Ectodermal cell (in vitro differentiated cells): ENCODE measurements around the gene BCKDK.

Source experiments
- H3K27ac ChIP-seq: 2 replicates; pipeline ENCODE4 v1.7.0; 2013; ENCODE audit warnings: mild to moderate bottlenecking, low read depth, low read length; ENCODE audit not compliant: insufficient read depth, poor library complexity, severe bottlenecking
- H3K27me3 ChIP-seq: 2 replicates; pipeline ENCODE4 v1.7.0; 2013; ENCODE audit warnings: mild to moderate bottlenecking, low read length; ENCODE audit not compliant: insufficient read depth, control insufficient read depth, poor library complexity, severe bottlenecking
- H3K36me3 ChIP-seq: one replicate; pipeline ENCODE4 v1.7.0; 2013; ENCODE audit warnings: low read length; ENCODE audit not compliant: control insufficient read depth, insufficient read depth
- H3K4me1 ChIP-seq: one replicate; pipeline ENCODE4 v1.7.0; 2013; ENCODE audit warnings: low read length; ENCODE audit not compliant: control insufficient read depth, insufficient read depth
- H3K4me3 ChIP-seq: 2 replicates; pipeline ENCODE4 v1.7.0; 2013; ENCODE audit warnings: low read depth, low read length, control low read depth; ENCODE audit not compliant: insufficient read depth
- H3K9me3 ChIP-seq: 2 replicates; pipeline ENCODE4 v1.7.0; 2013; ENCODE audit warnings: mild to moderate bottlenecking, low read length, moderate library complexity; ENCODE audit not compliant: control insufficient read depth
- WGBS, 2 experiments: methylation state at CpG; one replicate each; pipeline ENCODE4 v1.1.7; 2013; ENCODE audit warnings: missing lambda C conversion rate in 2 of 2; 5-methylcytosine and 5-hydroxymethylcytosine counted together

The BCKDK gene

GRCh38 chr16:31080035-31080629, 28.1 kb upstream of the BCKDK start:
- no peaks in the 10 kb centered on the region for H3K27me3 ChIP-seq
- H3K9me3 ChIP-seq = no peaks in the 10 kb centered on the region
- no peak overlapping the region for H3K27ac ChIP-seq
- no peak overlapping the region for H3K4me3 ChIP-seq
- WGBS, 2 experiments = 96 to 97% methylated on average over 40 of the region's 40 CpGs
- H3K4me1 ChIP-seq = peaks cover 1% of the 10 kb centered on the region
- H3K36me3 ChIP-seq = peaks cover 57% of the 10 kb centered on the region

- no peak overlapping the region for H3K4me3 ChIP-seq
- H3K9me3 ChIP-seq = no peaks in the 10 kb centered on the region
- 96% methylated on average over 13 of the region's 13 CpGs for WGBS, 2 experiments
- H3K36me3 ChIP-seq = peaks cover 57% of the 10 kb centered on the region
- H3K27me3 ChIP-seq = no peaks in the 10 kb centered on the region
- H3K27ac ChIP-seq = no peak overlapping the region
- no peaks in the 10 kb centered on the region for H3K4me1 ChIP-seq
Measured at GRCh38 chr16:31080756-31081419, 27.3 kb upstream of the BCKDK start.

GRCh38 chr16:31081428-31082351, 26.5 kb upstream of the BCKDK start:
- H3K27me3 ChIP-seq = no peaks in the 10 kb centered on the region
- H3K36me3 ChIP-seq = peaks cover 49% of the 10 kb centered on the region
- H3K4me1 ChIP-seq = no peaks in the 10 kb centered on the region
- WGBS, 2 experiments = 94 to 95% methylated on average over 26 of the region's 26 CpGs
- H3K9me3 ChIP-seq = no peaks in the 10 kb centered on the region
- H3K27ac ChIP-seq = no peak overlapping the region
- H3K4me3 ChIP-seq = no peak overlapping the region

- no peaks in the 10 kb centered on the region for H3K27me3 ChIP-seq
- WGBS, 2 experiments = 88 to 93% methylated on average over 14 of the region's 14 CpGs
- peaks cover 40% of the 10 kb centered on the region for H3K36me3 ChIP-seq
- H3K4me1 ChIP-seq = no peaks in the 10 kb centered on the region
- H3K4me3 ChIP-seq = no peak overlapping the region
- H3K9me3 ChIP-seq = no peaks in the 10 kb centered on the region
- H3K27ac ChIP-seq = no peak overlapping the region
Measured at GRCh38 chr16:31082368-31083045, 25.7 kb upstream of the BCKDK start.

- H3K9me3 ChIP-seq = no peaks in the 10 kb centered on the region
- H3K4me1 ChIP-seq = no peaks in the 10 kb centered on the region
- H3K4me3 ChIP-seq = no peak overlapping the region
- 88 to 91% methylated on average over 9 of the region's 9 CpGs for WGBS, 2 experiments
- H3K27me3 ChIP-seq = no peaks in the 10 kb centered on the region
- peaks cover 35% of the 10 kb centered on the region for H3K36me3 ChIP-seq
- no peak overlapping the region for H3K27ac ChIP-seq
Measured at GRCh38 chr16:31083081-31083480, 25.1 kb upstream of the BCKDK start.

- Histone ChIP-seq H3K27ac (no peak overlapping the region), H3K4me3 (no peak overlapping the region), H3K4me1 (no peaks in the 10 kb centered on the region), H3K27me3 (no peaks in the 10 kb centered on the region), H3K9me3 (no peaks in the 10 kb centered on the region), H3K36me3 (peaks cover 30% of the 10 kb centered on the region)
- whole genome bisulfite sequencing, 2 experiments = 91 to 95% methylated on average over 5 of the region's 5 CpGs
Measured at GRCh38 chr16:31083556-31083955, 24.6 kb upstream of the BCKDK start.

GRCh38 chr16:31083981-31084380, 24.2 kb upstream of the BCKDK start:
- no peaks in the 10 kb centered on the region for H3K27me3 ChIP-seq
- no peaks in the 10 kb centered on the region for H3K4me1 ChIP-seq
- peaks cover 31% of the 10 kb centered on the region for H3K36me3 ChIP-seq
- H3K27ac ChIP-seq = no peak overlapping the region
- 95% methylated on average over 13 of the region's 13 CpGs for WGBS, 2 experiments
- no peaks in the 10 kb centered on the region for H3K9me3 ChIP-seq
- H3K4me3 ChIP-seq = no peak overlapping the region

GRCh38 chr16:31084584-31085302, 23.4 kb upstream of the BCKDK start:
- no peaks in the 10 kb centered on the region for H3K9me3 ChIP-seq
- no peak overlapping the region for H3K27ac ChIP-seq
- H3K27me3 ChIP-seq = no peaks in the 10 kb centered on the region
- peaks cover 27% of the 10 kb centered on the region for H3K36me3 ChIP-seq
- WGBS, 2 experiments = 93 to 94% methylated on average over 16 of the region's 16 CpGs
- H3K4me3 ChIP-seq = no peak overlapping the region
- H3K4me1 ChIP-seq = no peaks in the 10 kb centered on the region

- Histone ChIP-seq H3K4me1 (no peaks in the 10 kb centered on the region), H3K9me3 (no peaks in the 10 kb centered on the region), H3K27ac (no peak overlapping the region), H3K27me3 (no peaks in the 10 kb centered on the region), H3K36me3 (peaks cover 22% of the 10 kb centered on the region), H3K4me3 (no peak overlapping the region)
- WGBS, 2 experiments = 88 to 89% methylated on average over 8 of the region's 8 CpGs
Measured at GRCh38 chr16:31085411-31085810, 22.8 kb upstream of the BCKDK start.
